Mesendoderm (in vitro differentiated cells): ENCODE data around the gene TTLL7.

Source experiments
- DNase-seq: peaks from one replicate; pipeline ENCODE4 v3.0.0; 2013
- H2AK5ac ChIP-seq: 2 replicates; pipeline ENCODE4 v1.6.1; 2013; ENCODE audit warnings: low read length, inconsistent platforms
- H2BK120ac ChIP-seq: 2 replicates; pipeline ENCODE4 v1.6.1; 2013; ENCODE audit warnings: low read depth, mild to moderate bottlenecking, low read length, moderate library complexity, mixed read lengths
- H2BK15ac ChIP-seq: replicated peaks from 2 replicates; pipeline ENCODE4 v1.6.1; 2013; ENCODE audit warnings: low read depth, mild to moderate bottlenecking, moderate library complexity
- H2BK5ac ChIP-seq: 2 replicates; pipeline ENCODE4 v1.6.1; 2013; ENCODE audit warnings: low read length, inconsistent platforms
- H3K18ac ChIP-seq: 2 replicates; pipeline ENCODE4 v1.6.1; 2013; ENCODE audit warnings: mild to moderate bottlenecking, low read length, mixed read lengths
- H3K23ac ChIP-seq: one replicate; pipeline ENCODE4 v1.6.1; 2013; ENCODE audit warnings: low read length
- H3K27ac ChIP-seq: 2 replicates; pipeline ENCODE4 v1.5.1; 2013; ENCODE audit warnings: low read depth, mild to moderate bottlenecking, inconsistent platforms, low read length, moderate library complexity
- H3K27me3 ChIP-seq: 2 replicates; pipeline ENCODE4 v1.6.1; 2013; ENCODE audit warnings: low read length, control low read depth, mild to moderate bottlenecking, inconsistent platforms; ENCODE audit not compliant: insufficient read depth, poor library complexity
- H3K36me3 ChIP-seq: 2 replicates; pipeline ENCODE4 v1.6.1; 2013; ENCODE audit warnings: low read length, inconsistent platforms; ENCODE audit not compliant: control insufficient read depth, insufficient read depth
- H3K4ac ChIP-seq: one replicate; pipeline ENCODE4 v1.6.1; 2013; ENCODE audit warnings: low read depth, mild to moderate bottlenecking, low read length, moderate library complexity
- H3K4me1 ChIP-seq: 2 replicates; pipeline ENCODE4 v1.6.1; 2013; ENCODE audit warnings: low read depth, low read length, inconsistent platforms; ENCODE audit not compliant: control insufficient read depth
- H3K4me2 ChIP-seq: 2 replicates; pipeline ENCODE4 v1.6.1; 2013; ENCODE audit warnings: low read length
- H3K4me3 ChIP-seq: 2 replicates; pipeline ENCODE4 v1.5.1; 2013; ENCODE audit warnings: mild to moderate bottlenecking, low read length
- H3K56ac ChIP-seq: one replicate; pipeline ENCODE4 v1.6.1; 2013; ENCODE audit warnings: low read length
- H3K79me1 ChIP-seq: 2 replicates; pipeline ENCODE4 v1.6.1; 2013; ENCODE audit warnings: low read length, inconsistent platforms
- H3K79me2 ChIP-seq: 2 replicates; pipeline ENCODE4 v1.6.1; 2013; ENCODE audit warnings: mild to moderate bottlenecking, low read length; ENCODE audit not compliant: control insufficient read depth, insufficient read depth
- H3K9ac ChIP-seq: 2 replicates; pipeline ENCODE4 v1.6.1; 2013; ENCODE audit warnings: low read length, inconsistent platforms
- H4K5ac ChIP-seq: one replicate; pipeline ENCODE4 v1.6.1; 2013; ENCODE audit warnings: low read length
- H4K8ac ChIP-seq: one replicate; pipeline ENCODE4 v1.6.1; 2013; ENCODE audit warnings: low read depth, mild to moderate bottlenecking, control low read depth, low read length, moderate library complexity
- WGBS: extraction: QIAGEN DNeasy Blood & Tissue Kit; methylation state at CpG from one replicate; pipeline ENCODE4 v1.1.7; 2013; ENCODE audit warnings: low lambda C conversion rate, missing lambda C conversion rate; ENCODE audit not compliant: insufficient coverage; ENCODE audit errors: extremely low coverage; 5-methylcytosine and 5-hydroxymethylcytosine counted together

Gene TTLL7

GRCh38 chr1:84010136-84010535, 11.2 kb upstream of the TTLL7 start:
- H4K8ac ChIP-seq: no peak overlapping the region
- H3K56ac ChIP-seq: no peak overlapping the region
- no peak overlapping the region for H2BK120ac ChIP-seq
- no peak overlapping the region for H3K4me3 ChIP-seq
- H3K4me1 ChIP-seq: no peaks in the 10 kb centered on the region
- no peak overlapping the region for H3K23ac ChIP-seq
- H3K9ac ChIP-seq: no peak overlapping the region
- no peak overlapping the region for H4K5ac ChIP-seq
- H3K4ac ChIP-seq: no peak overlapping the region
- no peaks in the 10 kb centered on the region for H3K36me3 ChIP-seq
- H2BK5ac ChIP-seq: no peak overlapping the region
- WGBS: no CpG with 5 or more reads among the region's 1 CpG
- H3K27ac ChIP-seq: no peak overlapping the region
- no peak overlapping the region for H2BK15ac ChIP-seq
- H3K79me1 ChIP-seq: no peaks in the 10 kb centered on the region
- no peaks in the 10 kb centered on the region for H3K79me2 ChIP-seq
- H2AK5ac ChIP-seq: no peak overlapping the region
- DNase-seq: no peak
- no peak overlapping the region for H3K18ac ChIP-seq
- H3K27me3 ChIP-seq: no peaks in the 10 kb centered on the region
- H3K4me2 ChIP-seq: no peak overlapping the region

GRCh38 chr1:84008631-84009030, 9.7 kb upstream of the TTLL7 start:
- Histone ChIP-seq H3K27ac (no peak overlapping the region), H3K56ac (no peak overlapping the region), H3K79me1 (no peaks in the 10 kb centered on the region), H3K4ac (no peak overlapping the region), H3K18ac (no peak overlapping the region), H2AK5ac (no peak overlapping the region), H2BK120ac (no peak overlapping the region), H2BK15ac (no peak overlapping the region), H3K27me3 (no peaks in the 10 kb centered on the region), H3K4me1 (no peaks in the 10 kb centered on the region), H3K79me2 (no peaks in the 10 kb centered on the region), H3K4me3 (no peak overlapping the region), H4K5ac (no peak overlapping the region), H3K4me2 (no peak overlapping the region), H3K9ac (no peak overlapping the region), H3K36me3 (no peaks in the 10 kb centered on the region), H4K8ac (no peak overlapping the region), H3K23ac (no peak overlapping the region), H2BK5ac (no peak overlapping the region)
- DNase-seq: no peak
- no CpG with 5 or more reads among the region's 5 CpGs for WGBS

- Histone ChIP-seq H3K23ac (no peak overlapping the region), H2BK15ac (no peak overlapping the region), H3K79me2 (no peaks in the 10 kb centered on the region), H4K8ac (no peak overlapping the region), H3K9ac (no peak overlapping the region), H3K36me3 (no peaks in the 10 kb centered on the region), H3K79me1 (no peaks in the 10 kb centered on the region), H2AK5ac (no peak overlapping the region), H3K4me3 (no peak overlapping the region), H3K27ac (no peak overlapping the region), H3K4me2 (no peak overlapping the region), H3K18ac (no peak overlapping the region), H4K5ac (no peak overlapping the region), H3K56ac (no peak overlapping the region), H3K27me3 (no peaks in the 10 kb centered on the region), H2BK120ac (no peak overlapping the region), H3K4me1 (no peaks in the 10 kb centered on the region), H3K4ac (no peak overlapping the region), H2BK5ac (no peak overlapping the region)
- WGBS: no CpG with 5 or more reads among the region's 6 CpGs
- no peak for DNase-seq
Measured at GRCh38 chr1:84006591-84006990, 7.7 kb upstream of the TTLL7 start.

- Histone ChIP-seq H3K27ac (no peak overlapping the region), H4K8ac (no peak overlapping the region), H2BK120ac (no peak overlapping the region), H2AK5ac (no peak overlapping the region), H3K4ac (no peak overlapping the region), H4K5ac (no peak overlapping the region), H3K4me1 (no peaks in the 10 kb centered on the region), H3K23ac (no peak overlapping the region), H3K18ac (no peak overlapping the region), H2BK15ac (no peak overlapping the region), H3K9ac (no peak overlapping the region), H3K27me3 (no peaks in the 10 kb centered on the region), H3K4me2 (no peak overlapping the region), H2BK5ac (no peak overlapping the region), H3K36me3 (no peaks in the 10 kb centered on the region), H3K56ac (no peak overlapping the region), H3K79me1 (no peaks in the 10 kb centered on the region), H3K4me3 (no peak overlapping the region), H3K79me2 (no peaks in the 10 kb centered on the region)
- WGBS: no CpG with 5 or more reads among the region's 2 CpGs
- DNase-seq: no peak
Measured at GRCh38 chr1:84001501-84001900, 2.6 kb upstream of the TTLL7 start.

GRCh38 chr1:84000954-84001495, 2.1 kb upstream of the TTLL7 start:
- Histone ChIP-seq H4K5ac (no peak overlapping the region), H3K36me3 (no peaks in the 10 kb centered on the region), H2BK15ac (no peak overlapping the region), H3K9ac (no peak overlapping the region), H3K79me1 (no peaks in the 10 kb centered on the region), H2BK120ac (no peak overlapping the region), H3K23ac (no peak overlapping the region), H3K79me2 (no peaks in the 10 kb centered on the region), H3K4me1 (no peaks in the 10 kb centered on the region), H2AK5ac (no peak overlapping the region), H3K4me2 (no peak overlapping the region), H3K56ac (no peak overlapping the region), H3K27me3 (no peaks in the 10 kb centered on the region), H2BK5ac (no peak overlapping the region), H3K18ac (no peak overlapping the region), H3K4ac (no peak overlapping the region), H4K8ac (no peak overlapping the region), H3K27ac (no peak overlapping the region), H3K4me3 (no peak overlapping the region)
- WGBS: no CpG with 5 or more reads among the region's 4 CpGs
- no peak for DNase-seq

- no peak overlapping the region for H4K8ac ChIP-seq
- no peak overlapping the region for H4K5ac ChIP-seq
- H3K56ac ChIP-seq: no peak overlapping the region
- H3K79me2 ChIP-seq: no peaks in the 10 kb centered on the region
- no peak overlapping the region for H3K23ac ChIP-seq
- no peak for DNase-seq
- H3K4me3 ChIP-seq: no peak overlapping the region
- H3K4me2 ChIP-seq: no peak overlapping the region
- no peak overlapping the region for H3K4ac ChIP-seq
- no peak overlapping the region for H2AK5ac ChIP-seq
- H2BK5ac ChIP-seq: no peak overlapping the region
- H2BK15ac ChIP-seq: no peak overlapping the region
- WGBS: no CpG with 5 or more reads among the region's 8 CpGs
- H3K79me1 ChIP-seq: no peaks in the 10 kb centered on the region
- H2BK120ac ChIP-seq: no peak overlapping the region
- H3K9ac ChIP-seq: no peak overlapping the region
- no peak overlapping the region for H3K27ac ChIP-seq
- H3K4me1 ChIP-seq: no peaks in the 10 kb centered on the region
- no peaks in the 10 kb centered on the region for H3K27me3 ChIP-seq
- no peaks in the 10 kb centered on the region for H3K36me3 ChIP-seq
- no peak overlapping the region for H3K18ac ChIP-seq
Measured at GRCh38 chr1:84000196-84000885, 1.4 kb upstream of the TTLL7 start.
